GM12865 (cell line): Measurements from ENCODE around the gene MEGF10.
"Not testable (repeated sequence)": the region's sequence is repeated elsewhere in the genome, so short reads cannot be mapped to it uniquely, and the experiment has no call there.

Experiments
- DNase-seq: peaks from one replicate; pipeline ENCODE4 v3.0.0; 2010; ENCODE audit warnings: low read depth
- H3K4me3 ChIP-seq: 2 replicates; pipeline ENCODE4 v1.5.1; 2011; ENCODE audit warnings: mild to moderate bottlenecking, low read depth, low read length, control low read depth
- CTCF ChIP-seq: IDR thresholded peaks from 2 replicates; pipeline ENCODE4 v1.5.1; 2011; ENCODE audit warnings: low read length, control low read depth, low read depth, inconsistent platforms; ENCODE audit not compliant: insufficient read depth; ENCODE audit errors: missing control alignments

The MEGF10 gene

GRCh38 chr5:127307868-127308267 lies 17.3 kb downstream of the MEGF10 start:
- H3K4me3 ChIP-seq: no peak overlapping the region
- no peak for DNase-seq
- TF ChIP-seq CTCF: no peak

- not testable (repeated sequence) for H3K4me3 ChIP-seq, DNase-seq
Observed at GRCh38 chr5:127308325-127308724, 17.7 kb downstream of the MEGF10 start.

DNA sequence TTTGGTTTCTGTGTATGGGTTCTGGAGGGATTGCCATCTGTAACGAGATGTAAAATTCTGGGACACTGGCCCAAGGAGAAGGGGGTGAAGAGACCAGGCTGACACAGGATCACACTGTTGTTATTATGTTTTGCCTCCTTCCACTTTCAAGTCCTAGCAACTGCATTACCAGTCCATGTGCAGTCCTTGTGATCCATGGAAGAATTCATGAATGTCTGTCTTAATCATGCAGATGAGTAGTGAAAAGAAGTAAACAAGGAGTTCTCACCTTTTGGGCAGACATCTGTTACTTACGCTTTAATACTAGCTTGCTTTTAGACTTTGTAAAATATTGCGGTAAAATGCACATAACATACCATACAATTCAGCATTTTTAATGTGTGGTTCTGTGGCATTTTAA lies 18.3 kb downstream of the MEGF10 start:
- no peak for TF ChIP-seq CTCF
- H3K4me3 ChIP-seq: no peak overlapping the region
- DNase-seq: no peak

GRCh38 chr5:127311349-127311748 lies 20.8 kb downstream of the MEGF10 start:
- TF ChIP-seq CTCF: no peak
- DNase-seq: no peak
- no peak overlapping the region for H3K4me3 ChIP-seq

GRCh38 chr5:127311781-127312525 lies 21.4 kb downstream of the MEGF10 start:
- no peak for TF ChIP-seq CTCF
- DNase-seq: no peak
- H3K4me3 ChIP-seq: no peak overlapping the region

DNA sequence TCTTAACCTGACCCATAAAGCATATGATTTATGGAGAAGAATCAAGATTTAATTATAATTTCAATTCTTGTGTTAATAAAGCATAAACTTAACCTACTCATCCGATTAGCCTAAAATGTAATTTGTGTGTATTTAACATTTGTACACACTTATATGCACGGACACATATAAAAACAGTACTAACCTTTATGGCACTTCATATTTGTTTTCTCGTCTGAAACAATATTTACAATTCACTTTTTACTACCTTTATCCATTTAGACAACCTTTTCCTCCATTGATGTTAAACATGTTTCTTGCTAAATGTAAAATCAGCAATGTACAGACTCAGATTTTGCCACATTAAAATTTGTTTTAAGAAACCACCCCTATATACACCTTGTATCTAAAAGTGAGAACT lies 22.8 kb downstream of the MEGF10 start:
- no peak overlapping the region for H3K4me3 ChIP-seq
- no peak for TF ChIP-seq CTCF
- no peak for DNase-seq

GRCh38 chr5:127313847-127314473 lies 23.4 kb downstream of the MEGF10 start:
- H3K4me3 ChIP-seq: no peak overlapping the region
- peak; percentile 88 for TF ChIP-seq CTCF
- DNase-seq: peak; percentile 59
